HCT116 (cell line): ENCODE measurements around the gene PLCG2. TPM values are rescaled to one million over a fixed set of nuclear protein-coding genes. Genes with fewer than 3 reads are reported as not detected.

Experiments
- ATAC-seq: fragments of 200-7000 bp; cut with Tn5 transposase; 2 replicates; pipeline ENCODE4 v1.9.1; 2020; ENCODE audit warnings: mild to moderate bottlenecking, moderate library complexity
- BruUV-seq: library from RNA; stranded (reverse); fragments of 400-500 nt; replicated peaks from 2 replicates; lab custom pipeline; 2021; lab: Mats Ljungman, UMichigan
- CTCF ChIA-PET: fragments of 300-600 bp; sonication (Branson Sonifier 250); formaldehyde crosslinking; loops from one replicate; lab custom pipeline; 2021; ENCODE audit warnings: antibody characterized with exemption; lab: Charles Lee
- POLR2A ChIA-PET: fragments of 300-600, 350-600 bp; sonication (Branson Sonifier 250); formaldehyde crosslinking; loops from one replicate; lab custom pipeline; 2021; ENCODE audit warnings: antibody characterized with exemption; lab: Charles Lee
- RAD21 ChIA-PET, 2 experiments: fragments of 300-600 bp; sonication (Branson Sonifier 250); formaldehyde crosslinking; loops; one replicate each; lab custom pipeline; 2023; ENCODE audit warnings: low total read pairs in 2 of 2; ENCODE audit not compliant: uncharacterized antibody in 2 of 2, unreplicated experiment in 2 of 2, low non-redundant PET in 1 of 2; lab: Charles Lee
- DNase-seq: peaks from one replicate; pipeline ENCODE4 v3.0.0-alpha.2; 2010; ENCODE audit warnings: low read depth, low spot score
- H2AFZ ChIP-seq: fragments of 200-600 bp; shearing (Covaris generic), sonication (generic); 2 replicates; pipeline ENCODE4 v1.6.1; 2017; ENCODE audit warnings: low read depth, mixed run types, mixed read lengths, antibody characterized with exemption, low read length; ENCODE audit not compliant: poor library complexity, severe bottlenecking
- H3K27ac ChIP-seq: 2 replicates; pipeline ENCODE4 v1.5.1; 2012; ENCODE audit warnings: low read depth, low read length
- H3K27me3 ChIP-seq: fragments of 200-600 bp; sonication (generic); 2 replicates; pipeline ENCODE4 v1.6.1; 2016; ENCODE audit warnings: mixed run types, low read length, mixed read lengths; ENCODE audit not compliant: insufficient read depth
- H3K36me3 ChIP-seq, 2 experiments: fragments of 200-500 bp in 1 of 2; fragments of 200-600 bp in 1 of 2; sonication (Bioruptor generic) in 1 of 2; sonication (generic) in 1 of 2; 2 replicates each; pipeline versions ENCODE4 v1.5.1 to v1.6.1; 2014 to 2016; ENCODE audit warnings: low read length in 2 of 2, inconsistent platforms in 1 of 2, mixed read lengths in 1 of 2, mixed run types in 1 of 2; ENCODE audit not compliant: insufficient read depth in 2 of 2, control insufficient read depth in 1 of 2
- H3K4me1 ChIP-seq, 2 experiments: fragments of 200-600 bp in 1 of 2; sonication (generic) in 1 of 2; 2 replicates each; pipeline versions ENCODE4 v1.5.1 to v1.6.1; 2012 to 2017; ENCODE audit warnings: low read length in 2 of 2, inconsistent platforms in 1 of 2, mild to moderate bottlenecking in 1 of 2, mixed read lengths in 1 of 2, mixed run types in 1 of 2, moderate library complexity in 1 of 2; ENCODE audit not compliant: insufficient read depth in 2 of 2, control insufficient read depth in 1 of 2
- H3K4me2 ChIP-seq: fragments of 200-600 bp; sonication (generic); 2 replicates; pipeline ENCODE4 v1.6.1; 2017; ENCODE audit warnings: mixed run types, low read length, mixed read lengths
- H3K4me3 ChIP-seq, 2 experiments: fragments of 200-600 bp in 1 of 2; sonication (generic) in 1 of 2; replicated peaks in 1 of 2; 2 replicates each; pipeline ENCODE4 v1.5.1; 2011 to 2016; ENCODE audit warnings: low read length in 2 of 2, control low read depth in 1 of 2, low read depth in 1 of 2, mild to moderate bottlenecking in 1 of 2, mixed read lengths in 1 of 2, mixed run types in 1 of 2
- H3K79me2 ChIP-seq: fragments of 200-600 bp; sonication (generic); 2 replicates; pipeline ENCODE4 v1.6.1; 2017; ENCODE audit warnings: mild to moderate bottlenecking, mixed run types, low read length, moderate library complexity, mixed read lengths; ENCODE audit not compliant: insufficient read depth
- H3K9ac ChIP-seq: fragments of 200-600 bp; sonication (generic); 2 replicates; pipeline ENCODE4 v1.6.1; 2016; ENCODE audit warnings: low read length, mixed read lengths
- H3K9me2 ChIP-seq: fragments of 200-600 bp; sonication (generic), shearing (Covaris generic); 2 replicates; pipeline ENCODE4 v1.6.1; 2017; ENCODE audit warnings: mixed run types, mild to moderate bottlenecking, moderate library complexity; ENCODE audit not compliant: insufficient read depth
- H3K9me3 ChIP-seq, 2 experiments: fragments of 200-500 bp in 1 of 2; fragments of 200-600 bp in 1 of 2; sonication (Bioruptor generic) in 1 of 2; sonication (generic) in 1 of 2; 2 replicates each; pipeline ENCODE4 v1.6.1; 2014 to 2017; ENCODE audit warnings: low read length in 2 of 2, mixed read lengths in 2 of 2, inconsistent platforms in 1 of 2, low read depth in 1 of 2, mild to moderate bottlenecking in 1 of 2, mixed run types in 1 of 2, moderate library complexity in 1 of 2; ENCODE audit not compliant: control insufficient read depth in 1 of 2, insufficient read depth in 1 of 2
- H4K20me1 ChIP-seq: fragments of 200-600 bp; sonication (generic), shearing (Covaris generic); 2 replicates; pipeline ENCODE4 v1.6.1; 2017; ENCODE audit warnings: mixed run types, mild to moderate bottlenecking, moderate library complexity; ENCODE audit not compliant: insufficient read depth
- CBX3 ChIP-seq: IDR thresholded peaks from 2 replicates; pipeline ENCODE4 v1.6.1; 2012; ENCODE audit warnings: low read depth
- EGR1 ChIP-seq: IDR thresholded peaks from 2 replicates; pipeline ENCODE4 v1.6.1; 2012; ENCODE audit warnings: low read depth
- ELF1 ChIP-seq: IDR thresholded peaks from 2 replicates; pipeline ENCODE4 v1.6.1; 2012; ENCODE audit warnings: low read depth, borderline replicate concordance
- EZH2 ChIP-seq: fragments of 200-600 bp; sonication (generic); IDR thresholded peaks from 2 replicates; pipeline ENCODE4 v1.6.1; 2017; ENCODE audit warnings: antibody characterized with exemption, mixed run types
- JUND ChIP-seq: IDR thresholded peaks from 2 replicates; pipeline ENCODE4 v1.6.1; 2012
- POLR2A ChIP-seq: IDR thresholded peaks from 2 replicates; pipeline ENCODE4 v1.7.0; 2011; ENCODE audit warnings: borderline replicate concordance; ENCODE audit not compliant: insufficient read depth, insufficient read length; ENCODE audit errors: extremely low read depth
- SIN3A ChIP-seq: IDR thresholded peaks from 2 replicates; pipeline ENCODE4 v1.6.1; 2012; ENCODE audit warnings: low read depth
- SP1 ChIP-seq: IDR thresholded peaks from 2 replicates; pipeline ENCODE4 v1.6.1; 2012; ENCODE audit warnings: low read depth
- SRF ChIP-seq: IDR thresholded peaks from 2 replicates; pipeline ENCODE4 v1.6.1; 2012; ENCODE audit warnings: low read depth
- TCF7L2 ChIP-seq: IDR thresholded peaks from 2 replicates; pipeline ENCODE4 v1.7.0; 2011; ENCODE audit warnings: borderline replicate concordance, inconsistent platforms; ENCODE audit not compliant: insufficient read depth, insufficient read length; ENCODE audit errors: extremely low read depth
- YY1 ChIP-seq: IDR thresholded peaks from 2 replicates; pipeline ENCODE4 v1.6.1; 2011; ENCODE audit warnings: low read length, low read depth, moderate library complexity, mild to moderate bottlenecking; ENCODE audit not compliant: insufficient replicate concordance; ENCODE audit errors: extremely low read depth
- ZBTB33 ChIP-seq: IDR thresholded peaks from 2 replicates; pipeline ENCODE4 v1.6.1; 2011; ENCODE audit warnings: mild to moderate bottlenecking, low read length, moderate library complexity; ENCODE audit not compliant: insufficient replicate concordance; ENCODE audit errors: extremely low read depth
- ZFX ChIP-seq: fragments of 450-650 bp; IDR thresholded peaks from 2 replicates; pipeline ENCODE4 v1.6.1; 2017
- intact Hi-C: fragments of 100-400 bp; cut with micrococcal nuclease; formaldehyde crosslinking; loops from 2 replicates; pipeline ENCODE4 v1.10.0; 2022
- total RNA-seq: library from RNA; stranded (reverse); gene quantifications from one replicate; pipeline ENCODE4 v1.2.1, GENCODE V29; 2021; ENCODE audit not compliant: unreplicated experiment

PLCG2 gene
- total RNA-seq, 1 experiment from 2014 or later = 31.2 TPM

DNA sequence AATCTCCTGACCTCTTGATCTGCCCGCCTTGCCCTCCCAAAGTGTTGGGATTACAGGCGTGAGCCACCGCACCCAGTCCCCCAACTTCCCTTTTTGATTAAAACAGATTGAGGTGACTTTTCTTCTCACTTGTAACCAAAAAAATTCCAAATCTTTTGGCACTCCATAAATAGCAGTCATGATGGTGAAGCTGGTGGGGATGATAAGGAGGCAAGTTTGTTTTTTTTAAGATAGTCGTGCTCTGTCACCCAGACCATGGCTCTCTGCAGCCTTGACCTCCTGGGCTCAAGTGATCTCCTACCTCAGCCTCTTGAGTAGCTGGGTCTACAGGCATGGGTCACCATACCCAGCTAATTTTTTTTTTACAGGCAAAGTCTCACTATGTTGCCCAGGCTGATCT lies 34.7 kb upstream of the PLCG2 start:
- Histone ChIP-seq H3K9ac (no peak overlapping the region), H3K27me3 (no peaks in the 10 kb centered on the region), H3K36me3 (no peaks in the 10 kb centered on the region), H3K4me1 (peaks cover 4 to 22% of the 10 kb centered on the region in 2 experiments; a peak in 3 of 4 replicates), H3K4me3 (no peak overlapping the region), H3K4me2 (no peak overlapping the region), H3K9me3 (no peaks in the 10 kb centered on the region), H3K9me2 (no peaks in the 10 kb centered on the region), H2AFZ (no peak overlapping the region), H4K20me1 (no peaks in the 10 kb centered on the region), H3K79me2 (no peaks in the 10 kb centered on the region), H3K27ac (no peak overlapping the region)
- DNase-seq (no peak), ATAC-seq (no peak)
- RAD21 ChIA-PET = no interaction called here
- BruUV-seq = no TSS peak
- POLR2A ChIA-PET = no interaction called here
- intact Hi-C loops = no loop called here
- CTCF ChIA-PET = interaction anchor here (0.6 to 1.1 kb wide), 2 partner anchors 14 to 30 kb away, joined by 3 to 5 read pairs; no protein-coding TSS in a partner anchor
- no peak for TF ChIP-seq TCF7L2
- TF ChIP-seq EZH2 = no peak

DNA sequence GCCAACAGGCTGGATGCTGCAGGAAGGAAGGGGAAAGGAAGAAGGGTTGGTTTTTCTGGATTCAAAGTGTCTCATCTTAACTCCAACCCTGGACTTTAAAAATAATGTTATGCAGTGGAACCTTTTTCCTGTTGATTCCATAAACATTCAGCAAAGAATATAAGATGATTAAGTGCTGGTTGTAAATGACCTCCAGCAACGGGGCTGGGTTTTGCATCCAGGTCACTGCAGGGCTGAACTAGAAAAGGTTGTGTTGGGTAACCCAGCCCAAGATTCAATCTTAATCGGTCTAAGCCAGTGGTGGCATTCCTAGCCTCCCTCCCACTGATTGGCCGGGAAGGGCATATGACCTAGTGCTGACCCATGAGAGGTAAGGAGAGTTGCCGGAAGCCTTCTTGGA lies 34.2 kb upstream of the PLCG2 start:
- Histone ChIP-seq H3K27ac (no peak overlapping the region), H3K79me2 (no peaks in the 10 kb centered on the region), H2AFZ (peak overlapping the region; percentile 57), H3K4me2 (peak overlapping the region; percentile 79), H3K9me3 (no peaks in the 10 kb centered on the region), H3K4me3 (no peak overlapping the region), H3K36me3 (no peaks in the 10 kb centered on the region), H3K27me3 (no peaks in the 10 kb centered on the region), H3K4me1 (peaks cover 4 to 22% of the 10 kb centered on the region in 2 experiments; a peak in 3 of 4 replicates), H4K20me1 (no peaks in the 10 kb centered on the region), H3K9ac (no peak overlapping the region), H3K9me2 (no peaks in the 10 kb centered on the region)
- ATAC-seq = peak; percentile 42; the same call in 1 of the 2 replicates
- RAD21 ChIA-PET = no interaction called here
- TF ChIP-seq ELF1 (no peak), EGR1 (no peak), JUND (no peak), ZBTB33 (no peak), SRF (no peak), SP1 (no peak), CBX3 (no peak; the same call in 1 of the 2 replicates), SIN3A (no peak), YY1 (no peak), POLR2A (no peak), ZFX (no peak)
- CTCF ChIA-PET = interaction anchor here (0.6 kb wide), 1 partner anchor 31 kb away, joined by 5 read pairs; no protein-coding TSS in a partner anchor
- no TSS peak for BruUV-seq
- DNase-seq = no peak
- intact Hi-C loops = loop anchor here (5.0 kb wide), 1 partner anchor 127 kb away; no protein-coding TSS in a partner anchor
- POLR2A ChIA-PET = no interaction called here
